Measurements from ENCODE around the gene TMEM52.

Gene TMEM52

DNA sequence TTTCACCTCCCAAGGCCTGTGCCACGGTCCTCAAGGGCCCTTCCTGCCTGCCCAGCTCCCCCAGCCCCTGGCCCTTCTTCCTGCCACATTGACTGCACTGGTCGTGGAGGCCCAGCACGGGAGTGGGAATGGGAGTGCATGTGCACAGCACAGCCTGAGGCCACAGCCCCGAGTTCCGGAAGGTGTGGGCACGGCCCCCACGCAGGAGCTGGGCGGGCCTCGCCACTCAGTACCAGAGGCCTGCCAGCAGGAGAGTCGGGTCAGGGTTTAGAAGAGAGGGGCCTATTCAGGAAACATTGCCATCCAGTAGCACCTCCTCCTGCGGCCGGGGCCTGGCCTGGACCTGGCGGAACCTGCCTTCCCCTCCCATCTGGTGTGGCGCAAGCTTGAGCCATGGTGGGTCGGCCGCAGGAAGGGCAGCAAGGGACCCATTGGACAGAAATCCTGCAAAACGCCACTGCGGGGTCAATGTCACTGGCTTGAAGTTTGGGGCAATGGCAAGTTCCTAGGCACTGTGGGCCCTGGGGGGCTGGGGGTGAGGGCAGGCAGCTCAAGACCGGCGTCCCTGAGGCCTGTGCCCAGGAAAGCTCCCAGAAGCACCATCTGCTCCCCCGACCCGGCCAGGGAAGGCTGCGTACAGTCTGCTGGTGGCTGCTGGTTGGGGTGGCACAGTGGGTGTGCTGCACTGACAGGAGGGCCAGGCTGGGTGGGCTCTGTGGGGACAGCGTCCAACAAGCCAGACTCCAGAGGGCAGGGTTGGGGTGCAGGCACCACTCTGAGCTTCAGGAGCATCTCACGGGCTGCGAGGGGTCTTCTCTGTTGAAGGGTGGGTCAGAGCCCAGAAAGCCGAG lies 1.8 kb upstream of the TMEM52 start:
- no peak overlapping the region for H3K9ac ChIP-seq (ENCODE audit: low read length)
- no peak overlapping the region for H3K4me2 ChIP-seq (ENCODE audit: low read depth, low read length)
- no peaks in the 10 kb centered on the region for H3K36me3 ChIP-seq (replicated peaks; ENCODE audit: insufficient read depth, low read length)
- peaks cover 41% of the 10 kb centered on the region for H3K27me3 ChIP-seq (replicated peaks; ENCODE audit: insufficient read depth, low read length)
- no peaks in the 10 kb centered on the region for H3K9me2 ChIP-seq (replicated peaks; ENCODE audit: insufficient read depth, low read length)
- H4K20me1 ChIP-seq (ENCODE audit: insufficient read depth, low read length) = no peaks in the 10 kb centered on the region
- H3K4me1 ChIP-seq (ENCODE audit: low read length) = peaks cover 10% of the 10 kb centered on the region
- H3F3A ChIP-seq (ENCODE audit: insufficient read depth, low read length) = no peaks in the 10 kb centered on the region
- TF ChIP-seq EZH2phosphoT487 (IDR thresholded peaks at IDR 0.05; ENCODE audit: low read length) = no peak
- TF ChIP-seq, protein P1, sequence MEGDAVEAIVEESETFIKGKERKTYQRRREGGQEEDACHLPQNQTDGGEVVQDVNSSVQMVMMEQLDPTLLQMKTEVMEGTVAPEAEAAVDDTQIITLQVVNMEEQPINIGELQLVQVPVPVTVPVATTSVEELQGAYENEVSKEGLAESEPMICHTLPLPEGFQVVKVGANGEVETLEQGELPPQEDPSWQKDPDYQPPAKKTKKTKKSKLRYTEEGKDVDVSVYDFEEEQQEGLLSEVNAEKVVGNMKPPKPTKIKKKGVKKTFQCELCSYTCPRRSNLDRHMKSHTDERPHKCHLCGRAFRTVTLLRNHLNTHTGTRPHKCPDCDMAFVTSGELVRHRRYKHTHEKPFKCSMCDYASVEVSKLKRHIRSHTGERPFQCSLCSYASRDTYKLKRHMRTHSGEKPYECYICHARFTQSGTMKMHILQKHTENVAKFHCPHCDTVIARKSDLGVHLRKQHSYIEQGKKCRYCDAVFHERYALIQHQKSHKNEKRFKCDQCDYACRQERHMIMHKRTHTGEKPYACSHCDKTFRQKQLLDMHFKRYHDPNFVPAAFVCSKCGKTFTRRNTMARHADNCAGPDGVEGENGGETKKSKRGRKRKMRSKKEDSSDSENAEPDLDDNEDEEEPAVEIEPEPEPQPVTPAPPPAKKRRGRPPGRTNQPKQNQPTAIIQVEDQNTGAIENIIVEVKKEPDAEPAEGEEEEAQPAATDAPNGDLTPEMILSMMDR (IDR thresholded peaks at IDR 0.05; ENCODE audit: low read length) = no peak
- TF ChIP-seq EZH2 (optimal IDR thresholded peaks at IDR 0.05; ENCODE audit: low read depth, low read length) = no peak
- no peaks in the 10 kb centered on the region for H3K9me3 ChIP-seq (replicated peaks; ENCODE audit: insufficient read depth, low read length)
- no peak overlapping the region for H3K27ac ChIP-seq (ENCODE audit: low read length)
- no peaks in the 10 kb centered on the region for H3K79me2 ChIP-seq (ENCODE audit: low read length)
- no peak overlapping the region for H3K4me3 ChIP-seq (ENCODE audit: low read length)
- no peak overlapping the region for H2AFZ ChIP-seq (ENCODE audit: low read length)
- DNase-seq = peak; percentile 1

DNA sequence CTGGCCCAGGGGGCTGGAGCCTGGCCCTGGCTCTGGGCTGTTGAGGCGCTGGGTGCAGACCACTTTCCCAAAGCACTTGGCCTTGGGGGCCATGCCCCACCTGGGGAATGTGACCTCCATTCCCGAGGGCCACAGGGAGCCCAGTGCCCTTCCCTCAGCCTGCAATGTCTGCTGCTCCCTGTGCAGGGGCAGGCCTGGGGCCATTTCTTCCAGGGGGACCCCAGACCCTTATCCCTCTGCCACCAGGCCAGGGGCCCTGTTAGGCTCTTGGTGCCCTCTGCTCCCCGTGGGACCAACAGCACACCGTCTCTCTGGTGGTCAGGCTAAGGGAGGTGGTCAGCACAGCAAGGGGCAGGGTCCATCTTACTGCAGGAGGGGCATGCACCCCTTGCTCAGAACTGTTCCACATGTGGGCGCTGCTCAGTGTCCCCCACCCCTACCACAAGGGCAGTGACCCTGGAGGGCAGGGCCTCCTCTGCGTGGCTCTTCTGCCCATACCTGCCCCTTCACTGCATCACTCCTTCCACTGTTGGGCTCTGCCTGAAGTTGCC lies 1.1 kb upstream of the TMEM52 start:
- Histone ChIP-seq H3K4me2 (ENCODE audit: low read depth, low read length) (peak overlapping the region; percentile 98; the same call in 1 of the 2 replicates), H3K9ac (ENCODE audit: low read length) (no peak overlapping the region), H3K9me2 (replicated peaks; ENCODE audit: insufficient read depth, low read length) (no peaks in the 10 kb centered on the region), H4K20me1 (ENCODE audit: insufficient read depth, low read length) (no peaks in the 10 kb centered on the region), H3K9me3 (replicated peaks; ENCODE audit: insufficient read depth, low read length) (no peaks in the 10 kb centered on the region), H3F3A (ENCODE audit: insufficient read depth, low read length) (no peaks in the 10 kb centered on the region), H3K27ac (ENCODE audit: low read length) (no peak overlapping the region), H2AFZ (ENCODE audit: low read length) (peak overlapping the region; percentile 74; the same call in 1 of the 2 replicates), H3K4me3 (ENCODE audit: low read length) (peak overlapping the region; percentile 69; the same call in 1 of the 2 replicates), H3K36me3 (replicated peaks; ENCODE audit: insufficient read depth, low read length) (no peaks in the 10 kb centered on the region), H3K79me2 (ENCODE audit: low read length) (no peaks in the 10 kb centered on the region), H3K4me1 (ENCODE audit: low read length) (peaks cover 10% of the 10 kb centered on the region), H3K27me3 (replicated peaks; ENCODE audit: insufficient read depth, low read length) (peaks cover 36% of the 10 kb centered on the region)
- no peak for DNase-seq
- no peak for TF ChIP-seq EZH2phosphoT487 (IDR thresholded peaks at IDR 0.05; ENCODE audit: low read length)
- TF ChIP-seq EZH2 (optimal IDR thresholded peaks at IDR 0.05; ENCODE audit: low read depth, low read length) = no peak
- TF ChIP-seq, protein P1 (IDR thresholded peaks at IDR 0.05; ENCODE audit: low read length) = no peak

DNA sequence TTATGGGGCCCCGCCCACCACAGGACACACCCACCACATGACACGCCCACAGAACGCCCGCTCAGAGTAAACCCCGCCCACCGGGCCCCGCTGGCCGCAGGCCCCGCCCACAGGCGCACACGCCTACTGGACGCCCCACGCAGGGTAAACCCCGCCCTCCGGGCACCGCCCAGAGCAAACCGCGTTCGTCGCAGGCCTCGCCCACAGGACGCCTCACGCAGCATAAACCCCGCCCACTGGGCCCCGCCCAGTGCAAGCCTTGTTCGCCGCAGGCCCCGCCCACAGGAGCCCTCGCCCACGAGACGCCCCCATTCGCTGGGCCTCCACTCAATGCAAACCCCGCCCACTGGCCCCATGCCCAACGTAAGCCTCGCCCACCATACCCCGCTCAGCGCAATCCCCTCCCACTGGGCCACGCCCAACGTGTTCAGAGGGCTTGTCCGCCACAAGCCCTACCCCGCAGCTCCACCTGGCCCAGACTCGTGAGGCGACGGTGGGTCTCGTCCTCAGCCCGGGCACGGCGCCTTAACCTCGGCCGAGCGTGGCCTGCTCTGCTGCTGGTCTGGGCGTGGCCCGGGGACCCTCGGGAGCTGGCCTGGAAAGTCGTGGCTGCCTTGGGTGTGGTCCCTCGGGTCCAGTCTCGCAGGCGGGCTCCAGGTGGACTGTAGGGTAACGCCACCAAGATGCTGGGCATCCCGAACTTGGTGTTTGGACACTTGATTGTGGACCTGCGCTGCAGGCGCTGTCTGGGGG lies 401 bp upstream of the TMEM52 start:
- peak; percentile 98 for DNase-seq
- H3K9ac ChIP-seq (ENCODE audit: low read length) = peak overlapping the region; percentile 54; the same call in 1 of the 2 replicates
- H3K4me1 ChIP-seq (ENCODE audit: low read length) = peaks cover 10% of the 10 kb centered on the region
- no peaks in the 10 kb centered on the region for H3K9me2 ChIP-seq (replicated peaks; ENCODE audit: insufficient read depth, low read length)
- H3K27me3 ChIP-seq (replicated peaks; ENCODE audit: insufficient read depth, low read length) = peaks cover 32% of the 10 kb centered on the region
- no peaks in the 10 kb centered on the region for H3F3A ChIP-seq (ENCODE audit: insufficient read depth, low read length)
- TF ChIP-seq, protein P1 (IDR thresholded peaks at IDR 0.05; ENCODE audit: low read length) = no peak
- no peak for TF ChIP-seq EZH2 (optimal IDR thresholded peaks at IDR 0.05; ENCODE audit: low read depth, low read length)
- no peaks in the 10 kb centered on the region for H4K20me1 ChIP-seq (ENCODE audit: insufficient read depth, low read length)
- H3K4me3 ChIP-seq (ENCODE audit: low read length) = peak overlapping the region; percentile 69
- H3K4me2 ChIP-seq (ENCODE audit: low read depth, low read length) = peak overlapping the region; percentile 98; the same call in 1 of the 2 replicates
- H3K9me3 ChIP-seq (replicated peaks; ENCODE audit: insufficient read depth, low read length) = no peaks in the 10 kb centered on the region
- peak overlapping the region; percentile 92 for H2AFZ ChIP-seq (ENCODE audit: low read length)
- no peaks in the 10 kb centered on the region for H3K79me2 ChIP-seq (ENCODE audit: low read length)
- H3K27ac ChIP-seq (ENCODE audit: low read length) = peak overlapping the region; percentile 37; the same call in 1 of the 2 replicates
- no peaks in the 10 kb centered on the region for H3K36me3 ChIP-seq (replicated peaks; ENCODE audit: insufficient read depth, low read length)
